HS-5 (cell line): ENCODE results near the gene STPG4.

Source experiments
- DNase-seq: peaks from one replicate; pipeline ENCODE4 v3.0.0-alpha.2; 2012; ENCODE audit warnings: low read depth

Gene STPG4

GRCh38 chr2:47052847-47053246, 102.3 kb downstream of the STPG4 start:
- no peak for DNase-seq

GRCh38 chr2:47051562-47051961, 103.5 kb downstream of the STPG4 start:
- DNase-seq, result no peak

- no peak for DNase-seq
Measured at GRCh38 chr2:47050762-47051161, 104.3 kb downstream of the STPG4 start.

- no peak for DNase-seq
Measured at GRCh38 chr2:47050021-47050760, 104.9 kb downstream of the STPG4 start.

- DNase-seq, result no peak
Measured at GRCh38 chr2:47049502-47049901, 105.6 kb downstream of the STPG4 start.

DNA sequence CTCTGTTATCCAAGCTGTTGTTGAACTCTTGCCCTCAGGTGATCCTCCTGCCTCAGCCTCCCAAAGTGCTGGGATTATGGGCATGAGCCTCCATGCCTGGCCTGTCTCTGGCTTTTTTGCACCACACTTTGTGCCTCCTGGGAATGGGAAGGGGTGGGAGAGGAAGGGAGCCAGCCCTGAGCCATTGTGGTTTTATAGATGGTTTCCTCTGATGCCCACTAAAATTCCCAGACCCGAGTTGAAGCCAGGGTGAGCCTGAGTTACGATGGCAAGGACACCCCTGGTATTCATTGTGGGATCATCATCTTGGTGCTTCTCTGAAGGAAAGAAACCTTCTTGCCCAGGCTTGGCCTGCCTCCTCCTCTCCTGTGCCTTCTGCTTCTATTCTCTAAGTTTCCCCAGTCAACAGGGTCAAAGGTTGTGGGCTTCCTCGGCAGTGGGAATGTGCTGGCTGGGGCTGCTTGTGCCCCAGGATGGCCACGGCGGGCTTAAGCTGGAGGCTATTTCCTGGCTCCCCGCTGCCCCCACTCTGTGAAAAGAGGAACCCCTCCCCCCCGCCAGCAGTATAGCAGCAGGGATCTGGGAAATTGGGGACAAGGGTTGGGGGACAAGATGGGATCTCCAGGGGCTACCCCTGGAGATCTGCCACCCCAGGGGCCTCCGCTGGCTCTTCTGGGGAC, 106.2 kb downstream of the STPG4 start:
- no peak for DNase-seq

GRCh38 chr2:47046271-47046670, 108.8 kb downstream of the STPG4 start:
- no peak for DNase-seq

DNA sequence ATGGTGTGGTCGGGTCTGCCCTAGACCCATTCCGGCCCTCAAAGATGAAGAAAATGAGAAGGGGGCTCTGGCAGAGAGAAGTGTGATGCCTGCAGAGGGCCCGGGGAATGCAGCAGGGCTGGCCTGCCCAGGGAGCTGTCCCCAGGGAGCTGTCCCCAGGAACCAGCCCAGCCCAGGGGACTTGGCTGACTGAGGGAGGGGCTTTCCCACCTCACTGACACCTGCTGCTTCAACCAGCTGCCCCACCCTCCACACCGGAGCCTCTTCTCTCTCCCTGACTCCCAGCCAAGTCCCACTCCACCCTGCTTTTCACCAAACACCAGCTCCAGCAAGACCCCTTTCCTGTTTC, 111.2 kb downstream of the STPG4 start:
- DNase-seq, result no peak

DNA sequence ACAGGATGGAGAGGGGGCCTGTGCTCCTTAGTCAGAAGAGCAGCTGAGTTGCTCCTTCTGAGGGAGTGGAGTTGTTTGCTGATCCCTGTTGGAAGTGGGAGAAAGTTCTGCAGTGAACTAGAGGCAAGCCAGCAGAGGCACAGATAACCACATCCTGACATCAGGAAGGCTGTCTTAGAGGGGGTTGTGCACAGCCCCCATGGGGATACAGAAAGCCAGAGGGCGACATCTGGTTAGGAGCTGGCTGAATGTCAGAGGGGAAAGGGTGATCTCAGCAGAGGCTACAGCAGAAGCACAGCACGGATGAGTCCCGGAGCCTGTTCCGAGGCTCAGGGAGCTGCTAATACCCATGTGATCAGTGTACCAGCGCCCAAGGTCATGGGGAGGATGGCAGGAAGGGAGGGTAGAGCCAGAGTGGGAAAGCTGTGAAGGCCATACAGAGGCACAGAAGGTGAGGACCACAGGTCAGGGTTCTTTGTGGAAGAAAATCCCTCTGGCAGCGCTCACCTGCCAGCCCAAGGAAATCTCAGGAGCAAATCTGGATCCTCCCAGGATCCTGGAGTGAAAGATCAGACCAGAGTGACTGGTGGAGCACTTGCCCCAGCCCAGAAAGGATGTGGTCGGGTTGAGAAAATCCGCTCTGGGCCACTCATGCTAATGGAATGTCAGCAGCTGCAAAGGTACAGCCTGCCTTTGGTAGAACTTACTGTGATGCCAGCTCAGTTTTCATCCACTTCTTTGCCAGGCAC, 111.8 kb downstream of the STPG4 start:
- peak; percentile 93 for DNase-seq

DNA sequence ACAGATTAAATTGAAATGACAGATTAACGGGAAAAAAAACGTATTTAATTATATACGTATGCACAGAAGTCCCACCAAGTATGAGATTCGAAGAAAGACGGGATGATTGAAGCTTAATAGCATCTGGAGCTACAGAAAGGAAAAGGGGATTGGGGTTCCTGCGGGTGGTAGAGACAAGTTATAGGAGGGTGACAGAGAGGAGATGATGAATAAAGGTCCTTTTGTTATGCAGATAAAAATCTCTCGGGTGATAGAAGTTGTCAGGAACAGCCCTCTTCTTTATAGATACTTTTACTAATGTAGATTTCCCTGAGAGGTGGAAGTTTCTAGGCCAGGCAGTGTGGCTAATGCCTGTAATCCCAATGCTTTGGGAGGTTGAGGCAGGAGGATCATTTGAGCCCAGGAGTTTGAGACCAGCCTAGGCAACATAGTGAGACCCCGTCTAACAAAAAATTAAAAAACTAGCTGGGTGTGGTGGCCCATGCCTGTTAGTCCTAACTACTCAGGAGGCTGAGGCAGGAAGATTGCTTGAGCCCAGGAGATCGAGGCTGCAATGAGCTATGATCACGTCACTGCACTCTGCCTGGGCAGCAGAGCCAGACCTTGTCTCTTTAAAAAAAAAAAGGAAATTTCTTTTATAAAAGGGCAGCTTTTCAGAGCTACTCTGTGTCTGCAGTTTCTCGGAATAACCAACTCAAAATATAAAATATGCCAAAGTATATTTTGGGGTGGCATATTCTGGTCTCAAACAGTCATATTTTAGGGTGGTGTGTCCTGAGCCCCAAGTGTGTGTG, 113.0 kb downstream of the STPG4 start:
- no peak for DNase-seq

DNA sequence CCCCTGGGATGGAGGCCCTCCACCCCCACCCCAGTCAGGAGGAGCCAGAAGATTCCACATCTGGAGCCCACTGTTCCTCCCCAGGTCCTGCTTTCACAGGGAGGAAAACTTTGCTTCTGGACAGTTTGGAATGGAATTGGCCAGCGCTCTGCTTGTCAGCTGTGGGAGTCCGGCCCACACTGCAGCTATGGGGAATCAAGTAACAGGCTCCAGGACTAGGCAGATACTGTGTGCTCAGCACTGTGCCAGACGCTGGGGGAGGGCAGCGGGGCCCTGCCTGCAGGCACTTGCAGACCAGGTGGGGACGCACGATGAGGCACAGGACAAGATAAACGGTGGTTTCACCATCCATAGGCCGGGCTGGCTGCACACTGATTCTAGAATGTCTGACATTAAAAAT, 114.0 kb downstream of the STPG4 start:
- no peak for DNase-seq

DNA sequence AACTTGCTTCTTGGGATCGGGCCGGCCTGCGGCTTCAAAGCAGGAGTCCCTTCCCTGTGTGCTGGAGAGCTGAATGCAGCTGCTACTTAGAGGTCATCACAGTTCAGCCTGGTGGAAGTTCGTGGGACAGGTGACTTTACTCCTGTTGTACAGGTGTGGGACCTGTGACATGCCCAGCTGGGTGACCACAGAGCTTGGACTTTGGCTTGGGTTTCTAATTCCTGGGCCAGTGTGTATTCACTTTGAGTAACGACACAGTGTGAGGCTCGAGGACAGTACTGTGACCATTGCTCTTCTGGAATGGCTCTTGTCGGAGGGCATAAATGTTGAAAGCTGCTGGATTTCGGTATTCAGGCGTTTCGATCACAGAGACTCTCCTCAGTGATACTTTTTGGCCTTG, 114.5 kb downstream of the STPG4 start:
- no peak for DNase-seq

- DNase-seq, result no peak
Measured at GRCh38 chr2:47039913-47040562, 115.1 kb downstream of the STPG4 start.

GRCh38 chr2:47039489-47039870, 115.6 kb downstream of the STPG4 start:
- no peak for DNase-seq

DNA sequence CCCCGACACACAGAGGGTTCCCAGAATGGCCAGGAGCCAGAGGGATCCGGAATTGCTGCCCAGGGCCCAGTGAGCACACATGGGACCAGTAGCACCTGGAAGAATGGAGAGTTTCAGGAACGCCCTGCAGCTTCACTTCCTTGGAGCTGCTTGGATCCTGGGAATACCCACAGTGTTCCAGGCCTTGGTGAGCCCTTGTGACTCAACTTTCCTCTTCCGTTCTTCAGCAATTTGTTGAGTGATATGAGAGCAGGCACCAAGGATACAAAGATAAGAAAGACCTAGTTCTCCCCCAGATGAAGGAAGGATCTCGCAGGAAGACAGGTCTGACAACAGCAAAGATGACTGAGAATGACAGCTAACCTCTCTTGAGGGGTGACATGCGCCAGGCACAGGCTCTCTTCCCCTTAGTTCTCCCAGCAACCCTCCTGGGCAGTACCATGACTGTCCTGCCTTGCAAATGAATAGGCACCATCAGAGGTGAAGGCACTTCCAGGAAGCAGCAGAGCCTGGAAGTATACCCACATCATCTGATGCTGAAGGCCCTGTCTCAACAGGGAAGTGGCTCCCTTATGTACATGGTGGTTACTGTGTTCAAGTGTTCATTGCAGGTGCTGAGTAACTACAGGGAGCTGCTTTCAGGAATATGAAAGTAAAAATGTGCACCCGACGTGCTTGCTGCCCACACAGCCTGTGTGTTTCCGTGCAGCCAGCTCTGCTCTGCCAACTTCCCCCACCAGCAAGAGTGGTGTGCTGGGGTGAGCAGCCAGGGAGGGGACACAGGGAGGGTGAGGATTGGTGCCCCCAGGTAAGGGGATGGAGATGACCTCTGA, 116.2 kb downstream of the STPG4 start:
- DNase-seq, result no peak

- no peak for DNase-seq
Measured at GRCh38 chr2:47037678-47038077, 117.4 kb downstream of the STPG4 start.
